Activated CD4-positive, alpha-beta T cell treated with anti-CD3 and anti-CD28 coated beads for 48 hours (primary cell): ENCODE measurements around the gene RNPEPL1.

Experiments
- DNase-seq: peaks from one replicate; pipeline ENCODE4 v3.0.0-alpha.2; 2020

RNPEPL1 gene

DNA sequence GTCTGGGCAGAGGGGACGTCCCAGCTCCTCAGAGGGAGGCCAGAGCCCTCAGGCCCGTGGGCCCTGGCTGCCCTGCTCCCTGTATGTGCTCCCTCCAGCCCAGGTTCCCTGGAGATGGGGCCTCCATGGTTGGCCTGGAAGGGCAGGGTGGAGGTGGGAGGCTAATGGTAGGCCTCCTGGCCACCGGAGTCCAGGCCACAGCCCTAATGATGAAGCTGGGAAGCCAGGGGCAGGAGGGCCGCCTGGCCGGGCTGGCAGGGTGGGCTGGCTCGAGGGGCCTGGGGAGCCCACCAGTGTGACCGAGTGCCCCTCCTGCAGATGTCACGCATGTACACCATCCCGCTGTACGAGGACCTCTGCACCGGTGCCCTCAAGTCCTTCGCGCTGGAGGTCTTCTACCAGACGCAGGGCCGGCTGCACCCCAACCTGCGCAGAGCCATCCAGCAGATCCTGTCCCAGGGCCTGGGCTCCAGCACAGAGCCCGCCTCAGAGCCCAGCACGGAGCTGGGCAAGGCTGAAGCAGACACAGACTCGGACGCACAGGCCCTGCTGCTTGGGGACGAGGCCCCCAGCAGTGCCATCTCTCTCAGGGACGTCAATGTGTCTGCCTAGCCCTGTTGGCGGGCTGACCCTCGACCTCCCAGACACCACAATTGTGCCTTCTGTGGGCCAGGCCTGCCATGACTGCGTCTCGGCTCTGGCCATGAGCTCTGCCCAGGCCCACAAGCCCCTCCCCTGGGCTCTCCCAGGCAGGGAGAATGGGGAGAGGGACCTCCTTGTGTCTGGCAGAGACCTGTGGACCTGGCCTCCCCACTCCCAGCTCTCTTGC lies 9.2 kb downstream of the RNPEPL1 start:
- no peak for DNase-seq

DNA sequence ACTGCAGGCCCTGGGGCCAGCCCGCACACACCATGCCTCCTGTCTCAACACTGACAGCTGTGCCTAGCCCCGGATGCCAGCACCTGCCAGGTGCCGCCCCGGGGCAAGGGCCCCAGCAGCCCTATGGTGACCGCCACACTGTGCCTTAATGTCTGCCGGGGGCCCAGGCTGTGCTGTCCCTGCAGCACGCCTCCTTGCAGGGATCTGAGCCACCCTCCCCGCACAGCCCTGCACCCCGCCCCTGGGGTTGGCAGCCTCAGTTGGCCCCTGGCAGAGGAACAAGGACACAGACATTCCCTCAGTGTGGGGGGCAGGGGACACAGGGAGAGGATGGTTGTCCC lies 9.8 kb downstream of the RNPEPL1 start:
- DNase-seq, result no peak

DNA sequence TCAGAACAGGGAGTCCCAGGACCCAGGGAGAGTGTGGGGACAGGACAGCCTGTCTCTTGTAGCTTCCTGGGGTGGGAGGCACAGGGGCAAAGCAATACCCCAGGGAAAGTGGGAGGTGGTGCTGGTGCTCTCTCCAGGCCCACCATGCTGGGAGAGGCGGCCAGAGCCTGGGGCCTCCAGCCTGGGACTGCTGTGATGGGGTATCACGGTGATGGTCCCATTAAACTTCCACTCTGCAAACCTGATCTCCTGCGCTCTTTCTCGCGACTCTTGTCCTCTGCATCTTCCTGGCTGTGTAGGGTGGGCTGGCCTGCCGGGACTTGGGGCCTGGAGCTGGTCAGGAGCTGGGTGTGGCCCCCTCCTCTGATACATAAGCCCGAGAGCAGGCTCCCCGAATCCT lies 10.2 kb downstream of the RNPEPL1 start:
- DNase-seq, result no peak

DNA sequence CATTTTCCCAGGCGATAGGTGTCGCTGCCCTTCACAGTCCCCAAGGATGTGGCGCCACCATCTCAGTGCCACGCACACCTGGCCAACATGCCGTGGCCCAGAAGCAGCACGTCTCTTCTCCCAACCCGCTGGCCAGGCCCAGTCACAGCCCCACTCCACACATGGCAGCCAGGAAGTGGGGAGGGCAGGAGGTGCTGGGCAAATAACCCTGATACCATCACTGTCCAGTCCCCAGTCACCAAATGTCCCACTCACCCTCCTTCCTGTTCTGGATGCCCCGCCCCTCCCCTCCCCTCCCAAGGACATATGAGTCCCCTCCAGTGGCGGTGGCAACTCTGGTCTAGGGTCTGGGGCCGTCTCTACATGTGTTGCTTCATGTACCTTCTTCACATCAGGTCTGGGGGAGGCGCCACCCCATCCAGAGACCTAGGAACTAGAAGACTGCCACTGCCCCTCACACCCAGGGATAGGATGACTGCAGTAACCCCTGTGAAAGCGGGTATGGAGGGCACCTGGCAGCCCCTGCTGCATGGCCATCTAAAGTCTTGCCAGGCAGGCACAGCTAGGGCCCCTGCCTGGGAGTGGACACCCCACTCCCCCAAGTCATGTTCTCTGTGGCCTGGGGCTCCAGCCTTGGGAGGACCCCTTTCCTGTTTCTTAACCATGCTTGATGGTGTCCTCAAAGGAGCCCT lies 10.9 kb downstream of the RNPEPL1 start:
- no peak for DNase-seq

DNA sequence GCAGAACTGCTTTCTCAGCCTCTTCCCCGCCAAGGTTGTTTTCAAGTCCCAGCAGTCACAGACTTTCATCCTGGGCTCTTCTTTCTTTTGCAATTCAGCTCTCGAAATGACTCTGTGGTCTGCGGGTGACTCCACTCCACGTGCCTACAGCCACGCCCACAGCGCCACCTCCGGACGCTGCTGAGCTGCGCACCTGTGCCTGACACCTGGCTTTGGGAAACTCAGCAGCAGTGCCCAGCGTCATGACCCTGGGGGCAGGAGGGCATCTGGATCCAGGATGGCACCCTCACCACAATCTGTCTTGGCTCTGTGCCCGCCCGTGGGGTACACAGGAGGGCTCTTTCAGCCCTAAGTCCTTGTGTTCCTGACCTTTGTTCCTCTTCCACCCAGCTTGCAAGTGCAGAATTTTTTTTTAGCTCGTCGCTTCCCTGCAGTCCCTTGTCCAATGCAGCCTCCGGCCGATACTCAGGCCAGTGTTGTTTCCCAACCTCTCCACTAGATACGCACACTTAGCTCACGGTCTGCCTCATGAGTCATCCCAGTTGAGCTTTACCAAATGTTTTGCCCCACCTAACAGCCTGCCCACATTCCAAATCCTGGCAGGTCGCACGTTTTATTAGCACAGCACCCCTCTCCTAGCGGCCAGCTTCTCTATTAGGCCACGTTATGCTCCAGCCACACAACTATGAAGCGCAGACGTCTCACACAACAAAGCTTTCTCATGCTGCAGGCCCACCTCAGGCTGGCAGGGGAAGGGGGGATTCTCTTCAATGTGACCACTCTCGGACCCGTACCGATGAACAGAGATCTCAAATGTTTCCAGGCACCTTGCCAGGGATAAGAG lies 11.7 kb downstream of the RNPEPL1 start:
- DNase-seq, result peak; percentile 86

DNA sequence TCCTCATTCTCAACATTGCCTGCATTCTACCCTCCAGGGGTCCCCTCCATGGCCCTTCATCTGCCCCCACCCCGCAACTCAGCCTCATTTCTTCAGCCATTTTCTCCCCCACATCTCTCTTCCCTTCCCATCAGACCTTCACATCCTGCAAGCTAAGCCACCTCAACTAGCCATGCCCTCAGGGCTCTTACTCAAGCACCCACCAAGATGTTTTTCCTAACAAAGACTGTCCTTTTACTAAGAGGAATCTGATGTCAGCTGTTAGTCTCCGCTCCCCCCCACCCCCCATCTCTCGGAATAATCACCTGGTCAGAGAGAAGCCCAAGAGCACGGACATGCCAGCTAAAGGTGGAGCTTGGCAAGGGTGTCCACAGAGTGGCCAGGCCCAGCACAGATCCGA lies 13.5 kb downstream of the RNPEPL1 start:
- no peak for DNase-seq

DNA sequence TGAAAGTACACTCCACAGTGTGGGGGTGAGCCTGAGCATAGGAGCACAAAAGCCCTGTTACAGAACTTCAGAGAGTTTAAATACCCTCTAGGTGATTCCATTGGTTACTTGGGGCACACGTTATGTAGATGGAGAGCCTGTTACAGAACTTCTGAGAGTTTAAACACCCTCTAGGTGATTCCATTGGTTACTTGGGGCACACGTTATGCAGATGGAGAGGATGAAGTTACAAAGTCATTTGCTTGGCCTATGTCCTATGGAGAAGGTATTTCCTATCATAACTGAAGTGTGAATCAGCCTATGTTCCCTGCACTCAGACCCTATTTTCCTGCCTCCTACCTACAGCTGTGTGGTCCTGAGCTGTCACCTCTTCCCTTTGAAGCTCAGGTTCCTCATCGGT lies 14.5 kb downstream of the RNPEPL1 start:
- DNase-seq, result no peak

DNA sequence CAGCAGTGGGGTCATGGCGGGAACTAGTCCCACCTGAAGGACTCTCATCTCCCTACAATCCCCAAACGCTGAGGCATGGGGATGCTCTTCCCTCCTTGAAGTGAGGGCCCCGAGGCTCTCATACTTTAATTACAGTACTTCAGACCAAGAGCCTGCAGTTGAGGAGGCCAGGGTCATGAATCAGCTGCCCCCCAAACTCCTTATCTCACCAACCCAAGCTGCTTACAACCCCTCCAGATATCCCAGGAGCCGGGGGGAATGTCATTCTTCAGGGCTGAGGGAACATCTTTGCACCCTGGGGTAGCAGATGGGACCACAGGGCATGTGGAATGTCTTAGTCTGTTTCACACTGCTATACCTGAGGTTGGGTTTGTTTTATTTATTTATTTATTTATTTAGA lies 15.5 kb downstream of the RNPEPL1 start:
- no peak for DNase-seq

DNA sequence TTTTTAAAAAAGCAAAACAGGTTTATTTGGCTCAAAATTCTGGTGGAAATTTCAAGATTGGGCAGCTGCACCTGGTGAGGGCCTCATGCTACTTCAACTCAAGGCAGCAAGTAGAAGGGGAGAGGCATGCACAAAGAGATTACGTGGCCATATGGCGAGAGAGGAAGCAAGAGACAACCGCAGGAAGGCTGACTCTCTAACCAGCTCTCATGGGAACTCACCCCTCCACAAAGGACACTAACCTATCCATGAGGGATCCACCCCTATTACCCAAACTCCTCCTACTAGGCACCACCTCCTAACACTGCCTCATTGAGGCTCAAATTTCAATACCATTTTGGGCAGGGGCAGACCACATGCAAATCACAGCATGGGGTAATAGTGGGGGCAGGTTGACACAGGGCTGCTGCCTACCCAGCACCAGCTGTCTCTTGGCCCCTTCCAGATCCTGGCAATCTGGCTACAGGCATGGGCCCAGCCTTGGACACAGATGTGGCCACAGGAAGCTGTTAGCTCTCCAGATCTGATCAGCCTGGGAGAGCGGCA lies 16.3 kb downstream of the RNPEPL1 start:
- no peak for DNase-seq

DNA sequence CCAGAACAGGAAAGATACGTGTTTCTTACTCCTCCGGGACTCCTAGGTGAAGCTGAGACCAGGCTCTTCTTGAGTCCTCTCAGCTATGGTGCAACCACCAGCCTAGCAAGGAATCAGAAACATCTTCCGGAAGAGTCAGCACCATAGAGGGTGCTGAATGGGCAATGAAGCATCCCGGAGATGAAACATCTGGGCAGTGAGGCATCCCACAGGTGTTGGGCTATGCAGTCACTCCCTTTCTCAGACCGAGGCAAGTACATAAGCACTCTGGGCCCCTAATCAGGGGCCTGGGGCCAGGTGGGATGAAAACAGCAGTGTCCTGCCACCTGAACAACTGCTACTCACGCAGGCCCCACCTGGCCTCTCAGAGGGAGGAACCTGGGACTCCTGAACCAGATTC lies 16.8 kb downstream of the RNPEPL1 start:
- no peak for DNase-seq

DNA sequence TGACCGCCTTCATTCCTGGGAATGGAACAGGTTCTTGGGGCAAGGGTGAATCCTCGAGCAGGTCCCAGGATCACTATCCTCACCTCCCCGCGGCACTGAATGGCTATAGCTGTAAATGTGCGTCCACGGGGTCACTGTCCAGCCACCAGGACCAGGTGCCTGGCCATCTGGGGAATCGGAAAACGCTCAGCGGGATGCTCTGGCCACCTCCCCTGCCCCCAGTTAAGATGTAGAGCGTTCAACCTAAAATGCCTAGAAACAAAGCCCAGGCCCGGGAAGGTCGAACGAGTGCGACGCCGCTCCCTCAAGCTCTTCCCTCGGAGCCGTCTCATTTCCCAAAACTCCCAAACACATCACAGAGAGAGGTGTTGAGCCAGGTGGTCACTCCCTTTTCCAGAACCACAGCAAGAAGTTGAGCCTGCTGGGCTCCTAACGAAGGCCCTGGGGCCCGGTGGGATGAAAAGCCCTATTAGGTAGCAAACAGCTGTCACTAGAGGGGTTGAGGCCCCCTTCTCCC lies 17.5 kb downstream of the RNPEPL1 start:
- DNase-seq, result no peak

DNA sequence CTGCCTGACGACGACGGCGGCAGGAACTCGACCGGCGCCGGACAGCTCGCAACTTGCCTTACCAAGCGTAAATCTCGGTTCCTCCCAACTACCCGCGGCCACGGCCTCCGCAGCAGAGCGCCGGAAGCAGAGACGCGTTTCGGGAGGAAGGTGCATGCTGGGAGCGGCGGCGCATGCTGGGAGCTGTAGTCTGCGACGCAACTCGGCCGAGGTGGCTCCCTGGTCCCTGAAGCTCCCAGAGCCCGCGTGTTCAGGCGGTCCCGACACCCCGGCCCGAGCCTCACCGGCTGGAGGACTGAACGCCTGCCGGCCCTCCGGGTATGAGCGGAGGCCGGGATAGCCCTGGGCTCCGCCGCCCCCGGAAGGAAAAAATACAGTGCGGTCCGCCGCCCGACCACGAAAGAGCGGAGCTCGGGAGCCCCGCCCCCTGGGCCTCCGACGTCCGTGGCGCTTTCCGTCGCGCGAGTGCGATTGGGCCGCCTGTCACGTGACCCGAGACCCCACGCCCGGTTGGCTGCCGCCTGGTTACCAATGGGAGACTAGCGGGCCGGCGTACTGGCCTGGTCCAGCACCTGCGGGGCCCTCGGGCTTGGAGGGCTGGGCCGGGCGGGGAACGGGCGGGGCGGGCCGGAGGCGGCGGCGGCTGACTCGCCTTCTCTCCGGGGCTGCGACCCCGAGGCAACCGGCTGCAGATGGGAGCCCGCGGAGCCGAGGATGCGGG lies 18.1 kb downstream of the RNPEPL1 start, which contains the start of gene CAPN10:
TSS of gene CAPN10 (plus strand) at position 537 of the 721 bp plus-strand sequence. CDS start at position 715, 178 bp downstream.
- DNase-seq, result peak; percentile 98

DNA sequence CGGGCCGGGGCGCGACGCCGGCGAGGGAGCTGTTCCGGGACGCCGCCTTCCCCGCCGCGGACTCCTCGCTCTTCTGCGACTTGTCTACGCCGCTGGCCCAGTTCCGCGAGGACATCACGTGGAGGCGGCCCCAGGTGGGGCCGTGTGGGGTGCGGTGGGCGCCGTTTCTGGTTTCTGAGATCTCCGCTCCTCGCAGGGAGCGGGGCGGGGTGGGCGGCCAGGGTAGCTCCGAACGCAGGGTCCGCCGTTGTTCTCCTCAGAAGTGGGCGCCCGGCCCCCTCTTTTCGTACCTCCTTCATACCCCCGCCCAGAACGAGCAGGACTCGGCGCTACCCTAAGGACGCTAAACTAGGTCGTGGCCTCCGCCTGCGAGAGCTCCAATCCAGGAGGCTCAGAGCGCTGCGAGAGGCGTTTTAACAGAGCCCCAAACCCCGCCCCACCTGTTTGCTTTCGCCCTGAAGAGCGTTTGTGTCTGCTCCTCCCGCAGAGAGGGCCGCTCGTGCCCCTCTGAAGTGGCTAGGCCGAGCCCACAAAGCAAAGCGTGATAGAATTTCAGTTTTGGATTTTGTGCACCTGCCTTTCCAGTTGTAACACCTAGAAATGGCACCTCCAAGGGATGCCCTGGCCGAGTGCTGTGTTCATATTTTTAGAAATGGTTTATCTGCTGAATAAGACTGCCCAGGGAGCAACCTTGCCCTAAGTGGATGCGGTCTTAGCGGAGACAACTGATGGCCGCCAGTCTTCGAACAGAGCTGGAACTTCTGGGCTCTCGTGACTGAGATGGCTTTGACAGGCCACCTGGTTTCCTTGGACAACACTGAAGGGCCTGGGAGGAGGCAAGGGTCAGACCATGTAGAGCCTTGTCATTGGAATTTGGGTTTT lies 18.9 kb downstream of the RNPEPL1 start:
- peak; percentile 74 for DNase-seq

DNA sequence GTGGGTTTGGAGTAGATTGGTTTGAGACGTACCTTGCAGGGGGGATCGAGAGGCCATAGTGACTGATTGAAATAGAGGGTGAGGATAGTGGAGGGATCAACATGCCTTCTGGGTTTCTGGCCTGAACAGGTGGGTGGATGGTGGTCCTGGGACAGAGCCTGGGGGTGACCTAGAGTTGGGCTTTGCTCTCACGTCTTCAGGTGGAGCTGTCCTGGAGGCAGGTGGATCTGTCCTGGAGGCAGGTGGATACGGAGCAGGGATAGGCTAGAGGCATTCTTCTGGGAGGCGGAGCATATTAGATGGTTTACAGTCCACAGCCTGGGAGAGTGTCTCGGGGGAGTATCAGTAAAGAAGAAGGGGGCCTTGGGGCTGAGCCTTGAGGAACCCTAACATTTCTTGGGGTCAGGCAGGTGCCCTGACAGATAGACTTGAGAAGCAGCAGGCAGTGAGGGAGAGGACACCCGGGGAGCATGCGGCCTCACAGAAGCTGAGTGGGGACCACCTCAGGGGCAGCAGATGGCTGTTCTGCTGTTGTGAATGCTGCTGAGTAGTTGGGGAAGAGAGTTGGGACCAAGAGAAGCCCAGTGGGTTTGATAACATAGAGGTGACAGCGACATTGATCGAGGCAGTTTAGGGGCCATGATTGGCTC lies 19.8 kb downstream of the RNPEPL1 start:
- no peak for DNase-seq

DNA sequence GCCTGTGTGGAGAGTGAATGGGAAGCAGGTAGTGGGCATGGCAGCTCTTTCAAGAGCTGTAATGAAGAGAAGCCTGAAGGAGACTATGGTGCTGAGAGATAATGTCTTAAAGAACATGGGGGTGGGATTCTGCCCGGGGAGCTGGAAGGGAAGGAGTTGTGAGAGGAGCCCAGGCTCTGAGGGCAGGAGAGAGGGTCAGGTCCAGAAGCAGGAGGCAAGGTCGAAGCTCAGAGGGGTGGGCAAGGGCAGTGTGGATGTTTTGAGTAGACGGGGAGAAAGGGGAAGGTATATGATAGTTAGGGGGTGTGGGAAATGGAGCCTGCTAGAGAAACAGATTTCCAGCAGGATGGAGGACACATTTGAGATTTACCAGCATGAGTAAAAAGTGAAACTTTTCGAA lies 20.4 kb downstream of the RNPEPL1 start:
- DNase-seq, result no peak

DNA sequence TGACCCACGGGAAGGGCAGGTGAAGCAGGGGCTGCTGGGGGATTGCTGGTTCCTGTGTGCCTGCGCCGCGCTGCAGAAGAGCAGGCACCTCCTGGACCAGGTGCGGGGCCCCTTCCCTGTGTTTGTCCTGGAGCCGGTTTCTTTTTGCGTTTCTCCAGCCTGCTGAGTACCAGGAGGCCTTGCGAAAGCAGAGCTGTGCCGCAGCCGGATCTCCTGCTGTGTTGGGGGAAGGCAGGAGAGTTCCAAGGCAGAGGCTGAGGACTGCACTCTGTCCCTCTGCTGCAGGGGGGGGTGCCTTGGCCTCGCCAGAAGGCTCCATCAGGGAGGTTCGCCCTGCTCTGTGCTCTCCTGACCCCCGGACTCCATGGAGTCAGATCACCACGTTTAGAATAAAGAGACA lies 21.1 kb downstream of the RNPEPL1 start:
- no peak for DNase-seq

DNA sequence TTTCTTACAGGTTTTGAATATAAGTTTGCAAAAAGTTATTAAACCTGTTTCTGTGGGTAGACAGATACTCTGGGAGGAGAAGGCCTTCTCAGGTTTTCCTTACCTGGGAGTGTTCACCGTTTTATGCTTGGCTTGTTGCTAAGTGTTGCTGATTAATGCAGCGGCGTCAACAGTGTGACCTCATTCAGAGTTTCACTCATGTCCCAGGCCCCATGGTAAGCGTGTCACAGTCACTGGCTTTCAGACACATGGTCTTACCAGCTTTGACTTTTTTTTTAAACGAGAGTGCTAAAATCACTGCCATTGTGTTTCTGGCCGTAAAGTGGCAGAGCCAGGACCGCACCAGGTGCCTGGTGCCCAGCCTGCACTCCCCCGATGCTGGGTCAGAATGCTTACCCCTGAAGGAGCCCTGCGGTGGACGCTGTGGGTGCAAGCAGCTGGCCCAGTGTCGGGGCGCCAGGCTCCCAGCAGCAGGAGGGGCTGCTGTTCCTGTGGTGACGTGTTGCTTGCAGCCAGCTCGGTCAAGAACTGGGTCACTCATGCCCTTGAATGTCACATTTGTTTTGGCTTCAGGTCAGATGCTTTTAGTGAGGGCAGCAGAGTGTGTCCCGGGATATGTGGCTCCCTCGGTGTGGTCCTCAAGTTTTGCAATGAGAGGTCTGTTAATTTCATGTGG lies 21.7 kb downstream of the RNPEPL1 start:
- DNase-seq, result no peak

DNA sequence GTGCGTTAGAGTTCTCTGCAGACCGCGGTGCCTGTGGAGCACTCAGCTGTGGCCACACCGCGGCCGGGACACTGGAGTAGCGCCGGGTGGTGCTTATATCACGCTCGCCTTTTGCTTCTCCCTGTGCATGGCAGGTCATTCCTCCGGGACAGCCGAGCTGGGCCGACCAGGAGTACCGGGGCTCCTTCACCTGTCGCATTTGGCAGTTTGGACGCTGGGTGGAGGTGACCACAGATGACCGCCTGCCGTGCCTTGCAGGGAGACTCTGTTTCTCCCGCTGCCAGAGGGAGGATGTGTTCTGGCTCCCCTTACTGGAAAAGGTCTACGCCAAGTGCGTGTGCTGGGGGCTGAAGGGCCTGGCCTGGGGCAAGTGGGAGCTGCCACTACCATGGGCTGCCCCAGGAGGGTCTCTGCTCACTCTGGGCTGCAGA lies 22.4 kb downstream of the RNPEPL1 start:
- DNase-seq, result no peak

DNA sequence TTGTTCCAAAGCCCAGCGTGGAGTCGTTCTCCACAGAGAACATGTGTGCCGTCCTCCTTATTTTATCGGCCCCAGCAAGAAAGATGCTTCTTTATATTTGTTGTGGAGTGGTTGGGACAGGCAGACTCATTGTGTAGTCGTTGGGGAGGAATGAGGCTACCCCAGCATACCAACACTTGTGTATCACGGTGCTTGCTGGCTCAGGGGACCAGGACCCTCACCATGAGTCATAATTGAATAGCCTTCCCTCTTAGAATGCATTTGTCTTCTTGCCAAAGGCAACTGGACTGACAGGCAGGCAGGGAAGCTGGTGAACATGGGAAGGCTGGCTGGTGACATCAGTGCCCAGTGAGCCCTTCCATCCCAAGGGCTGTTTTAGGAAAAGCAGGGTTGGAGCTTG lies 22.9 kb downstream of the RNPEPL1 start:
- DNase-seq, result no peak

DNA sequence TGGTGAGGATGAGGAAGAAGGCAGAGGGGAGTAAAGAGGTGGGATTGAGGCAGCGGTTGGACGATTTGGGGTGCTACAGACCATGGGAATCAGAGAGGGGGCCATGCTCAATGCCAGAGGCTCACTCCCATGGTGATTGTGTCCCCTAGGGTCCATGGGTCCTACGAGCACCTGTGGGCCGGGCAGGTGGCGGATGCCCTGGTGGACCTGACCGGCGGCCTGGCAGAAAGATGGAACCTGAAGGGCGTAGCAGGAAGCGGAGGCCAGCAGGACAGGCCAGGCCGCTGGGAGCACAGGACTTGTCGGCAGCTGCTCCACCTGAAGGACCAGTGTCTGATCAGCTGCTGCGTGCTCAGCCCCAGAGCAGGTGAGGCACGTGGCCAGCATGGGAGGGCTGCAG lies 23.5 kb downstream of the RNPEPL1 start:
- no peak for DNase-seq
